HG03460 (cell line): ENCODE results near the gene THSD4.

Experiments used
- ATAC-seq: cut with Tn5 transposase; IDR thresholded peaks from one replicate; pipeline ENCODE4 v1.9.1; 2021; ENCODE audit not compliant: unreplicated experiment

THSD4 gene

DNA sequence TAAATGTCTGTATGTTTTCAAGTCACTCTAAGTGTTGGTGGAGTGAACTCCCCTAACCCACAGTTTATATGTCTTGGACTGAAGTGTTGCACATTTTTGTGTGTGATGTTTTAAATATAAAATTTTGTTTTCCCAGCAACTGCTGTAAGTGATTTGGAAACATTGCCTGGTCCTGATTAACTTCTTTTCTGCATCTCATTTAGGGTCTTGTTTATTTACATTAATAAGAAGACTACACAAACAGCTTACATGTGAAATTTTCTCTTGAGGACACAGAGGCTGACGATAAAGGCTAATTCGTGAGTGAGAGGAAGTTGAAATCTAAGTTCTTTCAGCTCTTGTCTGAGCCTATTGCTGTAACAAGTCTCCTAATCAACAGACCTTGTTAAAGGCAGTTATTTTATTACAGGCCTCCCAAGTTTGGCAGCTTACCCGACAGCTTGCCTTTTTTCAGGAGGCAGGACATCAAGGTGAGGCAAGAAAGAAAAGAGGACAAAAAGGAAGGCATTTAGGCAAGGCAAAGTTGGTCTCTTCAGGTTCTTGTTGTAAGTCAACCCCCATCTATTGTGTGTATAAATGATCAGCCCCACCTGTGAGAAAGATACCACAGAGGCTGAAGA, 517.4 kb downstream of the THSD4 start:
- no peak for ATAC-seq

DNA sequence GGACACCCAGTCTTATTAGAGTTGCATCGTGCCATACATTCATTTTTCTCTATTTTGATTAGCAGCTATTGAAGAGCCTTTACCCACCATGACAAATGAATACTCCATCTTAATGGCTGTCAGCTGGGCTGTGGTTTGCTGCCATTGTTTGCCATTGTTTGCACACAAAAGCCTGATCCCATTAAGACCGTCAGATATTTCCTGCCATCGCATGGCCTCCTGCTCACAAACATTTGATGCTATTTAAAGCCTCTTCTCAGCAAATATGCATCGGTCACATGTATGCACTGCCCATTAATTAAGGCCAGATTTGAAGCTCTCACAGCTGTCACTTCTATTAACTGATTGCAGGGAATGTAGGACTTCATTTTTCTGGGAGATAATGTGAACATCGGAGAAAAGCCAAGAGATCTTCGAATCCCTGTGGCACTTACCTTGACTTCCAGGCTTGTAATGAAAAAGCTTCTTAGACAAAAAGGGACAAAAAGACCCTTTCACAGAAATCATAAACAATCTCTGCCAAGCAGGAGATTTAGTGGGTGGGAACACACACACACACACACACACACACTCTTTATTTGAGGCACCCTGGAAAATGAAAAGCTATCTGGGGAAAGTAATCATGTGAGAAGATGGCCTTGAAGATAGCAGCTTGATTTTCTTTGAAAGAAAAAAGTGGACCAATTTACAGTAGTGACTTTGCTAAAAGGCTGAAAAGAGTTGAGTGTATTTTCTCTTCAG, 519.7 kb downstream of the THSD4 start:
- no peak for ATAC-seq

DNA sequence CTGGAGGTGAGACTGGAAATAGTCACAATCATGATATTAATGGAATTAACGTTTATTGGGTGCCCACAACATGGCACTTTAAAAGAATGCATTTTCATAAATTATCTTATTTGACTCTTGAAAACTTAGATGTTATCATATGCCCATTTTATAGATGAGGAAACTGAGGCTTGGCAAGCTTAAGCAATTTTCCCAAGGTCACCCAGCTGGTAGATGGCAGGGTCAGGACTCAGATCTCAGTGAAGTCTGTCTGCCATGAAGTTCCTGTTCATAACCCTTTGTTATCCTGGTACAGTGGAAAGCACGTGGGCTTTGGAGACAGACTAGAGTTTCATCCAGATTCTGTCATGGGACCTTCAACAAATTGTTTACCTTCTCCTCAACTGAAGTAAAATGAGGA, 520.5 kb downstream of the THSD4 start:
- no peak for ATAC-seq

DNA sequence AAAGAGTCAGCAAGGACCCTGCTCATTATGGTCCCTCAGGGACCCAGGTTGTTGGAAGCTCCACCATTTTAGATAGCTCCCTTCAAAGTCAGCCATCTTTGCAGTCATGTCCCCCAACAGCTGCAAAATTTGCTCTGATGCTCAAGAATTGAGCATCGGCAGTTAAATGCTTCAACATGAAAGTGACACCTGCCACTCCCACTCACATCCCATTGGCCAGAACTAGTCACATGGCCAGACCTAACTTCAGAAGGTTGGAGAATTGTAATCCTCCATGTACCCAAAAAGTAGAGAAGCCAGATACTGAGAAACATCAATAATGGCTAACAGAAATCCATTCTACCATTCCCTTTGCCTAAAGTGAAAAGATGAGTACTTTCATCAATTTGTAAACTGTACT, 523.6 kb downstream of the THSD4 start:
- ATAC-seq, result no peak

- no peak for ATAC-seq
Measured at GRCh38 chr15:71639471-71639870, 524.2 kb downstream of the THSD4 start.

GRCh38 chr15:71643918-71644317, 528.6 kb downstream of the THSD4 start:
- no peak for ATAC-seq

- ATAC-seq, result no peak
Measured at GRCh38 chr15:71646767-71647486, 531.7 kb downstream of the THSD4 start.

GRCh38 chr15:71647487-71647808, 532.2 kb downstream of the THSD4 start:
- ATAC-seq, result no peak

DNA sequence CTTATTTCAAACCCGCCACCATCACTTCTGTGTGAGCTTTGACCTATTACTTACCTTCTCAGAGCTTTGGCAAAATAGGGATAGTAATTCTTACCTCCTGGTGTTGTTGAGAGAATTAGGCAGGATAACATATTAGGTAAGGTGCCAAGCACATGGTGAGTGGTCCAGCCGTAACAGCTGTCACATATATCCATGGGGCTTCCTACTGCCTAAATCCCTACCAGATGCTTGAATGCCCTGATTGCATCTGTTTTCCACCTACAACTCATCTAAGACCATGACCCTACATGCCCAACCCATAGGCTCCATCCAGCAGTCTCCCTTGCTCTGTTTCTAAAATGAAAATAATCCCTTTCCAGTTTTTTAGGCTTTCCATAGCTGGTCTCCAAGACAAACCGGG, 532.8 kb downstream of the THSD4 start:
- ATAC-seq, result no peak

GRCh38 chr15:71649894-71650293, 534.6 kb downstream of the THSD4 start:
- no peak for ATAC-seq

- ATAC-seq, result no peak
Measured at GRCh38 chr15:71650603-71651002, 535.3 kb downstream of the THSD4 start.

- no peak for ATAC-seq
Measured at GRCh38 chr15:71651750-71652186, 536.5 kb downstream of the THSD4 start.

- ATAC-seq, result no peak
Measured at GRCh38 chr15:71654042-71654719, 538.9 kb downstream of the THSD4 start.

GRCh38 chr15:71654720-71655174, 539.5 kb downstream of the THSD4 start:
- no peak for ATAC-seq

GRCh38 chr15:71656425-71656824, 541.2 kb downstream of the THSD4 start:
- ATAC-seq, result no peak

GRCh38 chr15:71657141-71657540, 541.9 kb downstream of the THSD4 start:
- ATAC-seq, result no peak

- no peak for ATAC-seq
Measured at GRCh38 chr15:71658036-71658435, 542.8 kb downstream of the THSD4 start.

- no peak for ATAC-seq
Measured at GRCh38 chr15:71658827-71659729, 543.8 kb downstream of the THSD4 start.

- ATAC-seq, result no peak
Measured at GRCh38 chr15:71659730-71660067, 544.4 kb downstream of the THSD4 start.

DNA sequence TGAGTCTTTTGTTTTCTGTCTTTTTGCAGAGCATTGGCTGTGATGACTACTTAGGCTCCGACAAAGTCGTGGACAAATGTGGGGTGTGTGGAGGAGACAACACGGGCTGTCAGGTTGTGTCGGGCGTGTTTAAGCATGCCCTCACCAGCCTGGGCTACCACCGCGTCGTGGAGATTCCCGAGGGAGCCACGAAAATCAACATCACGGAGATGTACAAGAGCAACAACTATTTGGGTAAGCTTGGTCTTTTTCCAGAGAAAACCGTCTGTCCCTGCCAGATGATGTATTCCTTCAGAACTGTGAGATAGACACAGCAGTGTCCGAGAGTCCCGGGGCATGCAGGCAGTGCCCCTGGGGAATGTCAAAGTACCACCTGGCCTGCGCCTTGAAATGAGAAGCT, 545.2 kb downstream of the THSD4 start:
- ATAC-seq, result no peak

GRCh38 chr15:71662306-71662705, 547.0 kb downstream of the THSD4 start:
- ATAC-seq, result no peak
